ENCODE results near the gene SLC39A7. TPM values are rescaled to one million over a fixed set of nuclear protein-coding genes. Genes with fewer than 3 reads are reported as not detected.

Gene SLC39A7, protein sequence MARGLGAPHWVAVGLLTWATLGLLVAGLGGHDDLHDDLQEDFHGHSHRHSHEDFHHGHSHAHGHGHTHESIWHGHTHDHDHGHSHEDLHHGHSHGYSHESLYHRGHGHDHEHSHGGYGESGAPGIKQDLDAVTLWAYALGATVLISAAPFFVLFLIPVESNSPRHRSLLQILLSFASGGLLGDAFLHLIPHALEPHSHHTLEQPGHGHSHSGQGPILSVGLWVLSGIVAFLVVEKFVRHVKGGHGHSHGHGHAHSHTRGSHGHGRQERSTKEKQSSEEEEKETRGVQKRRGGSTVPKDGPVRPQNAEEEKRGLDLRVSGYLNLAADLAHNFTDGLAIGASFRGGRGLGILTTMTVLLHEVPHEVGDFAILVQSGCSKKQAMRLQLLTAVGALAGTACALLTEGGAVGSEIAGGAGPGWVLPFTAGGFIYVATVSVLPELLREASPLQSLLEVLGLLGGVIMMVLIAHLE
- polyA plus RNA-seq (2011; rRNA removed) (116 and 151 TPM in 2 replicates), polyA minus RNA-seq (2011; rRNA and poly(A)+ RNA removed) (55.6 and 60.2 TPM in 2 replicates)

DNA sequence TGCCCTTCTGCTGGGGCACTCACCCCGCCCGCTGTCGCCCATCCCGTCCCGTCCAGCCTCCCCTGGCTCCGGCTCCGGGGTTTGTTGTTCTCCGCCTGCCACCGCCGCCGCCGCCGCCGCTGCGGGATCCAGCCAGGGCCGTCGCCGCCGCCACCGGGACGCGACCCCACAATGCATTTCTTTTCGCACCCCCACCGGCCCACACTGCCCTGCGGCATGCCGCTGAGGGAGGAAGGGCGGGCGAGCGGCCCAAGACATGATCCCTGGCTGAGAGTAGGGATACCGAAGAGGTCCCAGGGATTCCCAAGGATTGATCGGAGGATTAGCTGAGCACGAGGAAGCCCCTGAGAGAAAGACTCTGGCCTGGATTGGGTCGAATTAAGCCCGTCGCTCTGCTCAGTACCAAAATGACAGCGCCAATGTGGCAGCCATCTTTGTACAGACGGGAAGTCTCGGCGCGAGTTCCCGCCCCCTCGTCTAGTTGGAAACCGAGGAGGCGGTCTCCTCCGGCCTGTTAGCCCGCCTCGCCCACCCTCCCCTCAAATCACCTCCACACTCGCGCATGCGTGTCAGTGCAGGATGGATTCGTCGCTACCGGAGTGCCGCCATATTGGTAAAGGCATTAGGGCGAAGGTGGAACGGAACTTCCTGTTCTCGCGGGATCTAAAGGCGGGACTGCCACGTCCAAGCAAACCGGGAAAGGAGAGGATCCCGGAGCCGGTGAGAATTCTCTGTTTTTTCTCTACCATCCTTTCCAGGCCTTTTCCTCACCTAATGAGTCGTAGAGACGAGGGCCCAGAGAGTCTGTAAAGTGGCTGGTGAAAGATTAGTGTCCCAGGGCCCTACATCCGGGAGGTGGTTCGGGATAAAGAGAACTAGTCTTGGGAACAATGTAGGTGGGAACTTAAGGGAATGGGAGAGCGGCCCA, at the start of gene SLC39A7, which contains the start of gene RXRB:
Gene SLC39A7, plus strand, starts transcription at position 649 of the 928 bp plus-strand sequence. CDS start 379 bp downstream, outside the sequence.
Gene RXRB, minus strand, starts transcription at position 447 of the 928 bp plus-strand sequence. Its CDS starts 189 bp downstream, at position 258.
- CTCF ChIA-PET: interaction anchor here (1.0 to 4.9 kb wide), 3 partner anchors 48 to 217 kb away, joined by 3 to 21 read pairs (median 3); partner anchors contain the start of gene CUTA
- Histone ChIP-seq H3K4me3 (ENCODE audit: low read depth, low read length) (peak within 1 kb of the TSS; percentile 78), H3K36me3 (ENCODE audit: control insufficient read depth, insufficient read depth, low read length) (peaks cover 21% of the 10 kb centered on the region), H3K27me3 (ENCODE audit: control insufficient read depth, insufficient read depth, low read length) (no peaks in the 10 kb centered on the region)
- DNase-seq (ENCODE audit: low read depth): peak; percentile 96
- TF ChIP-seq, protein P1, sequence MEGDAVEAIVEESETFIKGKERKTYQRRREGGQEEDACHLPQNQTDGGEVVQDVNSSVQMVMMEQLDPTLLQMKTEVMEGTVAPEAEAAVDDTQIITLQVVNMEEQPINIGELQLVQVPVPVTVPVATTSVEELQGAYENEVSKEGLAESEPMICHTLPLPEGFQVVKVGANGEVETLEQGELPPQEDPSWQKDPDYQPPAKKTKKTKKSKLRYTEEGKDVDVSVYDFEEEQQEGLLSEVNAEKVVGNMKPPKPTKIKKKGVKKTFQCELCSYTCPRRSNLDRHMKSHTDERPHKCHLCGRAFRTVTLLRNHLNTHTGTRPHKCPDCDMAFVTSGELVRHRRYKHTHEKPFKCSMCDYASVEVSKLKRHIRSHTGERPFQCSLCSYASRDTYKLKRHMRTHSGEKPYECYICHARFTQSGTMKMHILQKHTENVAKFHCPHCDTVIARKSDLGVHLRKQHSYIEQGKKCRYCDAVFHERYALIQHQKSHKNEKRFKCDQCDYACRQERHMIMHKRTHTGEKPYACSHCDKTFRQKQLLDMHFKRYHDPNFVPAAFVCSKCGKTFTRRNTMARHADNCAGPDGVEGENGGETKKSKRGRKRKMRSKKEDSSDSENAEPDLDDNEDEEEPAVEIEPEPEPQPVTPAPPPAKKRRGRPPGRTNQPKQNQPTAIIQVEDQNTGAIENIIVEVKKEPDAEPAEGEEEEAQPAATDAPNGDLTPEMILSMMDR (IDR thresholded peaks at IDR 0.05; ENCODE audit: insufficient read depth, low read depth, low read length): no peak
- POLR2A ChIA-PET: interaction anchor here (0.7 kb wide), 1 partner anchor 98 kb away, joined by 24 read pairs; no protein-coding TSS in a partner anchor

DNA sequence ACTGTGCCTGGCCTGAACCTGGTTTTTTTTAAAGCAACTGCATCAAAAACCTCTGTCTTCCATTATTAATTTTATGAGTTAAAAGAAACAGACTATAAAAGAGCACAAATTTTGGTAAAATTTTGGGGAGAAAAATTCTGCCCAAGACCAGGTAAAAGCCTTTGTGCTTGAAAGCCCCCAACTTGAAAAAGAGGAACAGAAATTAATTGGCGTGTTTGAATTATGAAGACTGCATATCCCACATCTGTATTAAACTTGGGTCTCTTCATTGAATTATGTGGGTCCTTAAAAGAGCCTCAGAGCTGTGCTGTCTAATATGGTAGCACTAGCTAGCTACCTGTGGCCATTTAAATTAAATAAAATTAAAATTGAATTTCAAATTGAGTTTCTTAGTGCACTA, 49.6 kb upstream of the SLC39A7 start:
- ChIA-PET POLR2A (no interaction called here), CTCF (interaction anchor here (1.7 to 5.2 kb wide), 6 partner anchors 10 to 136 kb away, joined by 10 to 44 read pairs (median 16); no protein-coding TSS in a partner anchor)
- Histone ChIP-seq H3K27me3 (ENCODE audit: control insufficient read depth, insufficient read depth, low read length) (peaks cover 5% of the 10 kb centered on the region), H3K4me3 (ENCODE audit: low read depth, low read length) (no peak overlapping the region), H3K36me3 (ENCODE audit: control insufficient read depth, insufficient read depth, low read length) (no peaks in the 10 kb centered on the region)
- TF ChIP-seq, protein P1 (IDR thresholded peaks at IDR 0.05; ENCODE audit: insufficient read depth, low read depth, low read length): no peak
- DNase-seq (ENCODE audit: low read depth): no peak

DNA sequence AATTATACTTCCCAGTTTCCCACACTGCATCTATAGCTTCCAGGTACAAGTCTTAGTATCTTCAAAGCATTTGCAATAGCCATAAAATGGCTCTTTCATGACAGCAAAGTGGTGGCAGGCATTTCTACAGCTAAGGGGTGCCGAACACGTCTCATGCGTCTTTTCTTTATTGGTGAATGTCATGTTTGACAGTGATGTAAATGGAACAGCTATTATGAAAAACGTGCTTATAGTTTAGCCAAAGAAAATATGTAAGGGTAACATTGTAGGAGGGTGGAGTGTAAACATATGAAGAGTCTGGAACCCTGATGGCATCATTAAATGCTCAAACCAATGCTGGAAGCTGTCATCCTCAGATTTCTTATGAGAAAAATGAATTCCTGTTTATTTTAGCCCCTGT, 46.3 kb upstream of the SLC39A7 start:
- ChIA-PET POLR2A (no interaction called here), CTCF (interaction anchor here (0.6 to 1.8 kb wide), 7 partner anchors 10 to 169 kb away, joined by 3 to 5 read pairs (median 4); no protein-coding TSS in a partner anchor)
- Histone ChIP-seq H3K4me3 (ENCODE audit: low read depth, low read length) (no peak overlapping the region), H3K27me3 (ENCODE audit: control insufficient read depth, insufficient read depth, low read length) (peaks cover 4% of the 10 kb centered on the region), H3K36me3 (ENCODE audit: control insufficient read depth, insufficient read depth, low read length) (no peaks in the 10 kb centered on the region)
- TF ChIP-seq, protein P1 (IDR thresholded peaks at IDR 0.05; ENCODE audit: insufficient read depth, low read depth, low read length): no peak
- DNase-seq (ENCODE audit: low read depth): no peak

DNA sequence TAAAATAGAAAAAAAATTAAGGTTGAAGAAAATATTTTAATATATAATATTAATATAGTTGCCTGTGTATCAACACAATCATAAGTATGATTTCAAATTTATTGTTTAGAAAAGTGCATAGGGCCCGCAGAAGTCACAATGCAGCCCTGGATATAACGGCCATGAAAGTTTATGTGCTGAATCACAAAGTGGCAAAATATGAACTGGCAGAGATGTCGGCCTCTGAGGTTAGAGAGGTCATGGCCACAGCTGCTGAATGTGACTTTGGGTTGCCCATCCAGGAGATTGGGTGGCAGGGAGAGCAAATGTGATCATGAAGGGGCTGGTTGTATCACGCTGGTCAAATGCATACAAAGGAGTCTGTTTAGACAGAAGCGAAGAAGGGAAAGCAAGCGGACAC, 44.1 kb upstream of the SLC39A7 start:
- no peaks in the 10 kb centered on the region for H3K36me3 ChIP-seq (ENCODE audit: control insufficient read depth, insufficient read depth, low read length)
- H3K4me3 ChIP-seq (ENCODE audit: low read depth, low read length): no peak overlapping the region
- peaks cover 4% of the 10 kb centered on the region for H3K27me3 ChIP-seq (ENCODE audit: control insufficient read depth, insufficient read depth, low read length)
- POLR2A ChIA-PET: no interaction called here
- CTCF ChIA-PET: interaction anchor here (0.7 to 1.5 kb wide), 2 partner anchors 8 to 16 kb away, joined by 3 to 5 read pairs; no protein-coding TSS in a partner anchor
- DNase-seq (ENCODE audit: low read depth): no peak
- TF ChIP-seq, protein P1 (IDR thresholded peaks at IDR 0.05; ENCODE audit: insufficient read depth, low read depth, low read length): no peak
